H9 (cell line): ENCODE results near the gene SLC12A4. TPM values are rescaled to one million over a fixed set of nuclear protein-coding genes. Genes with fewer than 3 reads are reported as not detected.

Experiments used
- DNase-seq: peaks from one replicate; pipeline ENCODE4 v3.0.0-alpha.2; 2017
- H2AFZ ChIP-seq: one replicate; pipeline ENCODE4 v1.6.1; 2013; ENCODE audit warnings: mild to moderate bottlenecking, low read length, control low read depth, moderate library complexity
- H2AK5ac ChIP-seq: 2 replicates; pipeline ENCODE4 v1.6.1; 2013; ENCODE audit warnings: low read length, control low read depth, mixed read lengths; ENCODE audit not compliant: insufficient read length
- H2BK120ac ChIP-seq: one replicate; pipeline ENCODE4 v1.6.1; 2013; ENCODE audit warnings: low read depth, mild to moderate bottlenecking, low read length, control low read depth, inconsistent platforms; ENCODE audit not compliant: poor library complexity, severe bottlenecking
- H2BK12ac ChIP-seq: 2 replicates; pipeline ENCODE4 v1.6.1; 2013; ENCODE audit warnings: low read length, control low read depth, mixed read lengths, low read depth; ENCODE audit not compliant: insufficient read length
- H2BK15ac ChIP-seq: 2 replicates; pipeline ENCODE4 v1.6.1; 2013; ENCODE audit warnings: low read depth, low read length, control low read depth
- H2BK20ac ChIP-seq: one replicate; pipeline ENCODE4 v1.6.1; 2013; ENCODE audit warnings: low read depth, mild to moderate bottlenecking, low read length, control low read depth, inconsistent platforms; ENCODE audit not compliant: poor library complexity, severe bottlenecking
- H2BK5ac ChIP-seq: 2 replicates; pipeline ENCODE4 v1.6.1; 2013; ENCODE audit warnings: low read length, control low read depth, mixed read lengths; ENCODE audit not compliant: insufficient read length
- H3K14ac ChIP-seq: 2 replicates; pipeline ENCODE4 v1.6.1; 2013; ENCODE audit warnings: low read length, control low read depth; ENCODE audit not compliant: insufficient read depth
- H3K18ac ChIP-seq: 2 replicates; pipeline ENCODE4 v1.6.1; 2013; ENCODE audit warnings: low read depth, mild to moderate bottlenecking, mixed read lengths, low read length, control low read depth; ENCODE audit not compliant: insufficient read length
- H3K23ac ChIP-seq: 2 replicates; pipeline ENCODE4 v1.6.1; 2013; ENCODE audit warnings: low read length, control low read depth, mixed read lengths, low read depth; ENCODE audit not compliant: insufficient read length
- H3K23me2 ChIP-seq: 2 replicates; pipeline ENCODE4 v1.6.1; 2013; ENCODE audit warnings: low read depth, mild to moderate bottlenecking, mixed read lengths, low read length, control low read depth; ENCODE audit not compliant: insufficient read length, poor library complexity, severe bottlenecking
- H3K27ac ChIP-seq: 2 replicates; pipeline ENCODE4 v1.5.1; 2013; ENCODE audit warnings: low read length, control low read depth, mixed read lengths, low read depth; ENCODE audit not compliant: insufficient read length
- H3K27me3 ChIP-seq: 2 replicates; pipeline ENCODE4 v1.6.1; 2013; ENCODE audit warnings: low read length, control low read depth, inconsistent platforms; ENCODE audit not compliant: insufficient read depth
- H3K4ac ChIP-seq: 2 replicates; pipeline ENCODE4 v1.6.1; 2013; ENCODE audit warnings: low read depth, mild to moderate bottlenecking, control low read depth, inconsistent platforms, low read length, moderate library complexity
- H3K4me1 ChIP-seq: 2 replicates; pipeline ENCODE4 v1.6.1; 2013; ENCODE audit warnings: low read length, control low read depth, inconsistent platforms; ENCODE audit not compliant: insufficient read depth
- H3K4me2 ChIP-seq: 2 replicates; pipeline ENCODE4 v1.6.1; 2013; ENCODE audit warnings: low read length, control low read depth, mixed read lengths; ENCODE audit not compliant: insufficient read length, insufficient read depth
- H3K56ac ChIP-seq: 2 replicates; pipeline ENCODE4 v1.6.1; 2013; ENCODE audit warnings: low read depth, mild to moderate bottlenecking, mixed read lengths, low read length, control low read depth; ENCODE audit not compliant: insufficient read length
- H3K79me1 ChIP-seq: 2 replicates; pipeline ENCODE4 v1.6.1; 2013; ENCODE audit warnings: low read depth, mild to moderate bottlenecking, moderate library complexity, low read length, control low read depth, inconsistent platforms; ENCODE audit not compliant: insufficient read depth, poor library complexity, severe bottlenecking
- H3K79me2 ChIP-seq: 2 replicates; pipeline ENCODE4 v1.6.1; 2013; ENCODE audit warnings: low read length, control low read depth, inconsistent platforms; ENCODE audit not compliant: insufficient read depth
- H3K9ac ChIP-seq: 2 replicates; pipeline ENCODE4 v1.6.1; 2013; ENCODE audit warnings: low read length, control low read depth, mixed read lengths; ENCODE audit not compliant: insufficient read length; ENCODE audit errors: extremely low read depth
- H3K9me3 ChIP-seq: one replicate; pipeline ENCODE4 v1.6.1; 2013; ENCODE audit warnings: low read depth, low read length, inconsistent platforms; ENCODE audit not compliant: control insufficient read depth
- H3T11ph ChIP-seq: one replicate; pipeline ENCODE4 v1.6.1; 2013; ENCODE audit warnings: mild to moderate bottlenecking, low read length, control low read depth, inconsistent platforms
- H4K20me1 ChIP-seq: one replicate; pipeline ENCODE4 v1.6.1; 2013; ENCODE audit not compliant: control insufficient read depth, insufficient read length, insufficient read depth
- H4K5ac ChIP-seq: 2 replicates; pipeline ENCODE4 v1.6.1; 2013; ENCODE audit warnings: low read depth, mild to moderate bottlenecking, mixed read lengths, low read length, control low read depth; ENCODE audit not compliant: insufficient read length
- H4K8ac ChIP-seq: replicated peaks from 2 replicates; pipeline ENCODE4 v1.6.1; 2013; ENCODE audit warnings: low read length, control low read depth, mixed read lengths, low read depth; ENCODE audit not compliant: insufficient read length
- H4K91ac ChIP-seq: 2 replicates; pipeline ENCODE4 v1.6.1; 2013; ENCODE audit warnings: low read depth, mild to moderate bottlenecking, moderate library complexity, mixed read lengths, low read length, control low read depth; ENCODE audit not compliant: insufficient read length
- H3K27ac Mint-ChIP-seq, 3 experiments: 2 replicates in 2 of 3; 3 replicates in 1 of 3; pipeline ENCODE4 v1.8.0; 2020 to 2021; ENCODE audit warnings: mixed read lengths in 3 of 3, mild to moderate bottlenecking in 1 of 3, moderate library complexity in 1 of 3
- H3K27me3 Mint-ChIP-seq: 2 replicates; pipeline ENCODE4 v1.8.0; 2021; ENCODE audit warnings: low read depth, mild to moderate bottlenecking, moderate library complexity, mixed read lengths
- H3K36me3 Mint-ChIP-seq, 3 experiments: 2 replicates in 2 of 3; 3 replicates in 1 of 3; pipeline ENCODE4 v1.8.0; 2020 to 2021; ENCODE audit warnings: low read depth in 3 of 3, mixed read lengths in 3 of 3; ENCODE audit not compliant: insufficient read depth in 1 of 3
- H3K4me1 Mint-ChIP-seq, 2 experiments: 2 replicates each; pipeline ENCODE4 v1.8.0; 2020; ENCODE audit warnings: mixed read lengths in 2 of 2
- H3K4me3 Mint-ChIP-seq, 2 experiments: 2 replicates in 1 of 2; 3 replicates in 1 of 2; pipeline ENCODE4 v1.8.0; 2020 to 2021; ENCODE audit warnings: mild to moderate bottlenecking in 2 of 2, mixed read lengths in 2 of 2, moderate library complexity in 1 of 2
- H3K9me3 Mint-ChIP-seq, 2 experiments: 2 replicates in 1 of 2; 3 replicates in 1 of 2; pipeline ENCODE4 v1.8.0; 2020; ENCODE audit warnings: mild to moderate bottlenecking in 2 of 2, mixed read lengths in 2 of 2, moderate library complexity in 1 of 2
- WGBS: extraction: QIAGEN DNeasy Blood & Tissue Kit; methylation state at CpG from one replicate; pipeline ENCODE4 v1.1.7; 2013; ENCODE audit warnings: missing lambda C conversion rate, low lambda C conversion rate, mixed read lengths; ENCODE audit not compliant: insufficient read length; ENCODE audit errors: extremely low coverage; 5-methylcytosine and 5-hydroxymethylcytosine counted together
- total RNA-seq: library from RNA; stranded (reverse); gene quantifications from 2 replicates; pipeline ENCODE4 v1.2.1, GENCODE V29; 2021
- TF ChIP-seq, protein P1 (sequence below): fragments of 200-600 bp; sonication (generic); conservative IDR thresholded peaks from 3 replicates; pipeline ENCODE4 v1.8.0; 2021; ENCODE audit warnings: antibody characterized with exemption, mild to moderate bottlenecking

Gene SLC12A4
- total RNA-seq, 1 experiment from 2014 or later = 46.7 TPM

DNA sequence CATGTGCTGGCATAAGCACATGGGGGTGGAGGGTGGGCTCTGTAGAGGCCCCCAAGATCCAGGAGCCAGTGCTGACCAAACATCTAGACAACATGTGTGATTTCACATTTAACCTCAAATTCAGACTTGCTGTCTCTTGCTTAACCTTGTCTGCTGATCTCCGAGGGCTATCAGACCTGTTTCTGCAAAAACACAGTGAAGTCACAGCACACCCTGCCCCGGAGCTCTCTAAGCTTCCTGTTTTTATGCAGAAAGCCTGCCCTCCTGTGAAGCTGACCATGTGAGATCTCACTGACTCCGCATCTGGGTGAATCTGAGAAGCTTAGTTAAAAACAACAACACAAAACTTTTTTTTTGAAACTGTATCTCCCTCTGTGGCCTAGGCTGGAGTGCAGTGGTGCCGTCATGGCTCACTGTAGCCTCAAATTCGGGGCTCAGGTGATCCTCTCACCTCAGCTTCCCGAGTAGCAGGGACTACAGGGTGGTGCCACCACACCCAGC, 37.4 kb upstream of the SLC12A4 start:
- H2AK5ac ChIP-seq = no peak overlapping the region
- no peak for DNase-seq
- no peaks in the 10 kb centered on the region for H3K9me3 ChIP-seq
- peaks cover 13 to 18% of the 10 kb centered on the region in 2 experiments for H3K4me1 Mint-ChIP-seq
- H3K4ac ChIP-seq = no peak overlapping the region
- peaks cover 5% of the 10 kb centered on the region; the same call in 1 of the 2 replicates for H3K4me1 ChIP-seq
- H3K14ac ChIP-seq = no peak overlapping the region
- H3K36me3 Mint-ChIP-seq = no peaks in the 10 kb centered on the region
- no peak overlapping the region for H3K23ac ChIP-seq
- no peaks in the 10 kb centered on the region for H3K9me3 Mint-ChIP-seq
- no peak overlapping the region for H2BK20ac ChIP-seq
- no peak overlapping the region for H3K9ac ChIP-seq
- H3K4me3 Mint-ChIP-seq = no peak overlapping the region
- no peak overlapping the region for H3K27ac ChIP-seq
- no peaks in the 10 kb centered on the region for H3K23me2 ChIP-seq
- no peak overlapping the region for H2AFZ ChIP-seq
- no CpG with 5 or more reads among the region's 6 CpGs for WGBS
- H3K27me3 Mint-ChIP-seq = peaks cover 6% of the 10 kb centered on the region
- no peak overlapping the region for H3K4me2 ChIP-seq
- H3K18ac ChIP-seq = peak overlapping the region; percentile 15
- H2BK15ac ChIP-seq = no peak overlapping the region
- H3K79me2 ChIP-seq = no peaks in the 10 kb centered on the region
- no peaks in the 10 kb centered on the region for H4K20me1 ChIP-seq
- no peak overlapping the region for H2BK120ac ChIP-seq
- TF ChIP-seq, protein P1, sequence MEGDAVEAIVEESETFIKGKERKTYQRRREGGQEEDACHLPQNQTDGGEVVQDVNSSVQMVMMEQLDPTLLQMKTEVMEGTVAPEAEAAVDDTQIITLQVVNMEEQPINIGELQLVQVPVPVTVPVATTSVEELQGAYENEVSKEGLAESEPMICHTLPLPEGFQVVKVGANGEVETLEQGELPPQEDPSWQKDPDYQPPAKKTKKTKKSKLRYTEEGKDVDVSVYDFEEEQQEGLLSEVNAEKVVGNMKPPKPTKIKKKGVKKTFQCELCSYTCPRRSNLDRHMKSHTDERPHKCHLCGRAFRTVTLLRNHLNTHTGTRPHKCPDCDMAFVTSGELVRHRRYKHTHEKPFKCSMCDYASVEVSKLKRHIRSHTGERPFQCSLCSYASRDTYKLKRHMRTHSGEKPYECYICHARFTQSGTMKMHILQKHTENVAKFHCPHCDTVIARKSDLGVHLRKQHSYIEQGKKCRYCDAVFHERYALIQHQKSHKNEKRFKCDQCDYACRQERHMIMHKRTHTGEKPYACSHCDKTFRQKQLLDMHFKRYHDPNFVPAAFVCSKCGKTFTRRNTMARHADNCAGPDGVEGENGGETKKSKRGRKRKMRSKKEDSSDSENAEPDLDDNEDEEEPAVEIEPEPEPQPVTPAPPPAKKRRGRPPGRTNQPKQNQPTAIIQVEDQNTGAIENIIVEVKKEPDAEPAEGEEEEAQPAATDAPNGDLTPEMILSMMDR = no peak
- no peaks in the 10 kb centered on the region for H3K27me3 ChIP-seq
- no peak overlapping the region for H4K8ac ChIP-seq
- H3K56ac ChIP-seq = no peak overlapping the region
- no peak overlapping the region for H4K5ac ChIP-seq
- no peak overlapping the region for H2BK5ac ChIP-seq
- no peaks in the 10 kb centered on the region for H3K79me1 ChIP-seq
- no peak overlapping the region for H4K91ac ChIP-seq
- peak overlapping the region; percentile 7 to 72 (median 70); a peak in 3 of 7 replicates for H3K27ac Mint-ChIP-seq
- H2BK12ac ChIP-seq = no peak overlapping the region
- no peak overlapping the region for H3T11ph ChIP-seq
